ELR (cell line): ENCODE results near the gene ATP2B3.

Source experiments
- DNase-seq: peaks from one replicate; pipeline ENCODE4 v3.0.0-alpha.2; 2015; ENCODE audit warnings: low read depth

The ATP2B3 gene

GRCh38 chrX:153537526-153538295 lies 20.3 kb downstream of the ATP2B3 start:
- DNase-seq: no peak

GRCh38 chrX:153538424-153538823 lies 21.0 kb downstream of the ATP2B3 start:
- no peak for DNase-seq

DNA sequence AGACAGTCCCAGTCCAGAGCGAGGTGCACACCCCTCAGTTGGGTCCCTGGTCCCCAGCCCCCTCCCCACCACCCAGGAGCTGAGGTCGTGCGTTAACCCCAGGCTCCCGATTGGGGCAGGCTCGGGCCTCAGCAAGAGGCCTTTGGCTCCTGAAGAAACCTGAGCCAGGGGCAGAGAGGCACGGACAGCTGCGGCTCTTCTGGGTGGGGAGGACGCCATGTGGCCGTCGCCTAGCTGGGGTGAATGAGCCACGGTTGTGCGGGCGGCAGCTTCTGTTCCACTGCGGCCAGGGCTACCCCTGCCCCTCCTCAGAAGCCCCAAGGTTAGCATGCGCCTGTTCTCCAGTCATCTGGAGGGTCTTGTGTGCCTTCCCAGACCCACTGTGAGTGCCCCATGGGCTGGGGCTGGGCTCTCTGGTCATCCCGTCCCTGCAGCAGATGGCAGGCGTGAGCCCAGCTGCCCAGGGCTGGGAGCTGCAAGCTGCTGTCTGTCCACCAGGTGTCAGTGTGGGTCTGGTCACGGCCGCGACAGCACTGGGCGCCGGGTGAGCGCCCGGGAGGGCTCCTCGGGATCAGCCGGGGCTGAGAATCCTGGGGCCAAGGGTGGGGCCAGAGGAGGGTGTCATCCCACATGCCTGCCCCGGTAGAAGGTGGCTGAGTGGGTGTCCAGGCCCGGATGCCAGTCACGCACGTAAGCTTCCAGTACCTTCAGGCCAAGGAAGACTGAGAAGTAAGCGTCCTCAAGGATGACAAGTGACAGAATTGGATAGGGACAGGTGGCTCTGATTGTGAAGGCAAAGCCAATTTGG lies 21.9 kb downstream of the ATP2B3 start:
- DNase-seq: peak; percentile 67

- DNase-seq: no peak
These were observed 22.5 kb downstream of the ATP2B3 start for GRCh38 chrX:153539979-153540358.

GRCh38 chrX:153544727-153545126 lies 27.3 kb downstream of the ATP2B3 start:
- DNase-seq: no peak

- no peak for DNase-seq
These were observed 28.9 kb downstream of the ATP2B3 start for GRCh38 chrX:153546386-153546785.

- DNase-seq: no peak
These were observed 29.8 kb downstream of the ATP2B3 start for GRCh38 chrX:153547195-153547594.

DNA sequence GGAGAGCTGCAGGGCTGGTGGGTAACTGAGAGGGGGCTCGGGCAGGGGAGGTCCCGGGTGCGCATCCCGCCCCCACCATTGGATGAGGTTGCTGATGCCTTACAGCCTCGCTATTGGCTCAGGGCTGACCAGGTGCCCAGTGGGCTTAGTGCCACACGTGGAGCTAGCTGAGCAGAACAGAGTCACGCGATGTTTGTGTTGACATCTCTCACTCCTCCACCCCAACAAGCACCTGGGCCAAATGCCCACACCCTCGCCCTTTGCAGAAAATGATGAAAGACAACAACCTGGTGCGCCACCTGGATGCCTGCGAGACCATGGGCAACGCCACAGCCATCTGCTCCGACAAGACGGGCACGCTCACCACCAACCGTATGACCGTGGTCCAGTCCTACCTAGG lies 31.8 kb downstream of the ATP2B3 start:
- no peak for DNase-seq

DNA sequence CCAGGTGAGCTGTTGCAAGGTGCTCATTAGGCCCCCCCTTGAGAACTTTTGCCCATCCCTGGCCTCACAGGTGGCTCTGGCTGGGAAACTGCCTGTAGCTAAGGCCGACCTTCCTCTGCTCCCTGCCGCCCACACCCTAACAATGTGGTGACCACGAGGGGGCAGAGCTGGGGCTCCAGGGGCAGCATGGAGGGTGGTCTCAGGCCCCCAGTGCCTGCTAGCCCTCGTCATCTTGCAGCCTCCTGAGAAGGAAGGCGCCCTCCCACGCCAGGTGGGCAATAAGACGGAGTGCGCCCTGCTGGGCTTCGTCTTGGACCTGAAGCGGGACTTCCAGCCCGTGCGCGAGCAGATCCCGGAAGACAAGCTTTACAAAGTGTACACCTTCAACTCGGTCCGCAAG lies 32.4 kb downstream of the ATP2B3 start:
- no peak for DNase-seq

DNA sequence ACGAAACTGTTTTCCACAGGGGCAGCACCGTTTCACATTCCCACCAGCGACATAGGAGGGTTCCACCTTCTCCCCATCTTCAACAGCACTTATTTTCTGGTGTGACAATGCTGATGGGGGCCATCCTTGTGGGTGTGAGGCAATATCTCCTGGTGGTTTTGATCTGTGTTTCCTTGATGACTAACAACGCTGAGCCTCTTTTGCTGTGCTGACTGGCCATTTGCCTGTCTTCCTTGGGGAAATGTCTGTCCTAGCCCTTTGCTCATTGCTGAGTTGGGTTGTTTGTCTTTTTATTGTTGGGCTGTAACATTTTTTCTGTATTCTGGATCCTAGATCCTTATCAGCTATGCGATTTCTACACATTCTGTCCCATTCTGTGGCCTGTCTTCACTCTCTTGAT lies 33.7 kb downstream of the ATP2B3 start:
- peak; percentile 46 for DNase-seq

DNA sequence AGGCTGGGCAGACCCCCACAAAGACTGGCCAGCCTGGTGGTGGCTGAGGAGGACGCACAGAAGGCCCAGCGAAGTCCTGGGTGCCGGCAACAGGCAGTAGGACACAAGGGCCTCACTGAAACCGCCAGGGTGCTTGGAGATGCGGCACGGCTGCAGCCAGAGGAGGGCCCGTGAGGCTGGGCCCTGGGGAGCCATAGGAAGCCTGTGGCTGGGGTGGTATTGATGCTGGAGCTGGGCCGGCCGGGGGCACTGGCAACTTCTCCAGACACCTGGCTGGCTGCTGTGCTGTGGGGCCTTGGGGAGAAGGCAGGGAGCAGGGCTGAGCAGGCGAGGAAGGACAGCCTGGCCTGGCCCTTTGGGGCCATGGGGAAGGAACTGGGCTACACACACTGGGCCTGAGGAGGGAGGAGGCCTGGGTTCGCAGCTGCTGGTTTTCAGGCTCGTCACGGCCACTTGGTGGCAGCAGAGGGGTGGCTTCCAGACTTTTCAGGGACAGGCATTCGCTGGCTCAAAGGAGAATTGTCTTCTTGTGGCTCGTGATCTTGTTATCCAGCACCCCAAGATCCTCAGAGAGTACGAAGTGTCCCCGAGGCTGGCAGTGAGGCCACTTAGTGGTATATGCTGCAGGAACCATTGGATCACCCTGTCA lies 37.2 kb downstream of the ATP2B3 start:
- DNase-seq: peak; percentile 56

- no peak for DNase-seq
These were observed 39.3 kb downstream of the ATP2B3 start for GRCh38 chrX:153556767-153557166.

GRCh38 chrX:153557618-153558355 lies 40.3 kb downstream of the ATP2B3 start:
- DNase-seq: no peak

GRCh38 chrX:153560000-153560399 lies 42.6 kb downstream of the ATP2B3 start:
- no peak for DNase-seq

DNA sequence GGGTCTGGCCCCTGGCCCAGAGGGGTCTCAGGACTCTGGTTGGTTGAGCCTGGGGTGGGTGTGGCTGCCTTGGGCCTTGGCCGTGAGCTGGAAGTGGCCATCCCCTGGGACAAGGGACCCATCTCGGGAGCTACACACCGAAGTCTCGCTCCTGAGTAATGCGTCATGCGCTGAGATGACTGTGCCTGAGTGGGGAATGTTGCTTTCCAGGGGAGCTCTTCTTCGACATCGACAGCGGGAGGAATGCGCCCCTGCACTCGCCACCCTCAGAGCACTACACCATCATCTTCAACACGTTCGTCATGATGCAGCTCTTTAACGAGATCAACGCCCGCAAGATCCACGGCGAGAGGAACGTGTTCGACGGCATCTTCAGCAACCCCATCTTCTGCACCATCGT lies 43.0 kb downstream of the ATP2B3 start:
- DNase-seq: no peak

DNA sequence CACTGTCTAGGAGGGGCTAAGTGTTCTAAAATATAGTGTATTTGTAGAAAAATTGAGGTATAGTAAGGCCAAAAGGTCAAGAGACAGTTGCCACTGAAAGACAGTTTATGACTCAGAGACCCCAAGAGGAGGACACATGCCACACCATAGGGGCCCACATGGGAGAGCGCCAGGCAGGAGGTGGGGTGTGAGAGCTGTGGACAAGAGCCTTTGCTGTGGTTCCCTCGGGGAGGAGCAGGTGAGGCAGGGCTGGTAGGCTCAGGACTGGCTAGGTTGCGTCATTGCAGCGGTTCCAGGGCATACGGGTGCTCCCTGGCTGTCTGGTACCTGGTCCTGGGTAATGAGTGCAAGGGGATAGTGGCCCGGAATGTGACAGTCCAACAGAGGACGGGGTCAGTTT lies 43.9 kb downstream of the ATP2B3 start:
- no peak for DNase-seq

- DNase-seq: no peak
These were observed 45.1 kb downstream of the ATP2B3 start for GRCh38 chrX:153562546-153562945.

GRCh38 chrX:153564047-153564606 lies 46.7 kb downstream of the ATP2B3 start:
- DNase-seq: no peak

DNA sequence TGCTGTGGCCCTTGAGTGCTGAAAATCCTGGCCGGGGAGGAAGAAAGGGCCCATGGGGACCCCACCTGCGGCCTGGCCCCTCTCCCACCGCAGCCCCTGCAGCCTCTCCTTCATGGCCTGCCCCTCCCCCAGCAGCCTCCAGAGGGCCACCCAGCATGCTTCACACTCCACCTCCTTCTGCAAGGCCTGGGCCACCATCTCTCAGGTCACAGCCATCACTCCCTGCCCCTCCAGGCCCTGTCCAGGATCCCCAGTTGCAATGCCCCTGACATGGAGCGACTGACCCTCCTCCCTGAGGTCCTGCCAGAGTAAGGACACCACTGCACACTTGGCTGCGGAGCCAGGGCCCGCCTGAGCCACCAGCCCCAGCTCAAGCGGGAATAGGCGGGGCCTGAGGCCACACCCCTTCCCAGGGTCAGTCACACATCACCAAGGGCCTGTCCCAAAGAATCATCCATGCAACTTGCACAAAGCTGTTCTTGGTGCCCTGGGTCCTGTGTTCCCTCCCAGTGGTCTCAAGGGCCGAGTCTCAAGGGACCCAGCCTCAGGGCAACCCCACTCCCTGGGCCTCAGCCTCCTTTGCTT lies 48.6 kb downstream of the ATP2B3 start:
- no peak for DNase-seq

GRCh38 chrX:153568451-153569011 lies 51.1 kb downstream of the ATP2B3 start:
- DNase-seq: no peak

- no peak for DNase-seq
These were observed 52.0 kb downstream of the ATP2B3 start for GRCh38 chrX:153569475-153569874.
